ENCODE data around the gene USE1.

The USE1 gene

DNA sequence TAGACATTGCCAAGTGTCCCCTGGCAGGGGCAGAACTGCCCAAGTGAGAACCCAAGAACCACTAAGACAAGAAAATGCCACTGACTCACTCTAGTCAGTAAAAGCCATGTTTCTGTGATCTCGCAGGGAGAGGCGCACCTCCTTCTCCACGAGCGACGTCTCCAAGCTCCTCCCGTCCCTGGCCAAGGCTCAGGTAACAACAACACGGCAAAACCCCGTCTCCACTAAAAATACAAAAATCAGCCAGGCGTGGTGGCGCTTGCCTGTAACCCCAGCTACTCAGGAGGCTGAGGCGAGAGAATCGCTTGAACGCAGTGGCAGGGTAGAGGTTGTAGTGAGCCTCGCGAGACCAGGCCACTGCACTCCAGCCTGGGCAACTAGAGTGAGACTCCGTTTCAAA is 17.5 kb upstream of the USE1 start:
- H3F3A ChIP-seq (ENCODE audit: insufficient read depth, low read length), result no peaks in the 10 kb centered on the region
- no peak overlapping the region for H3K4me2 ChIP-seq (ENCODE audit: low read length)
- no peak overlapping the region for H2AFZ ChIP-seq (ENCODE audit: low read length)
- H3K9me2 ChIP-seq (ENCODE audit: low read depth, low read length), result no peaks in the 10 kb centered on the region
- H3K36me3 ChIP-seq (ENCODE audit: insufficient read depth, low read length), result peaks cover 85% of the 10 kb centered on the region
- no peaks in the 10 kb centered on the region for H4K20me1 ChIP-seq (ENCODE audit: insufficient read depth, low read length)
- H3K4me3 ChIP-seq (ENCODE audit: low read depth, low read length, poor library complexity, severe bottlenecking), result no peak overlapping the region
- TF ChIP-seq CTCF (IDR thresholded peaks at IDR 0.05; ENCODE audit: low read length) (no peak), EZH2 (IDR thresholded peaks at IDR 0.05; ENCODE audit: borderline replicate concordance, low read length) (no peak)
- no peaks in the 10 kb centered on the region for H3K27me3 ChIP-seq (ENCODE audit: insufficient read depth, low read length)
- no peaks in the 10 kb centered on the region for H3K79me2 ChIP-seq (ENCODE audit: insufficient read depth, low read length)
- H3K9me3 ChIP-seq (ENCODE audit: low read length), result no peaks in the 10 kb centered on the region
- H3K27ac ChIP-seq (ENCODE audit: low read depth, low read length, poor library complexity, severe bottlenecking), result no peak overlapping the region
- no peaks in the 10 kb centered on the region for H3K4me1 ChIP-seq (ENCODE audit: insufficient read depth, low read length, severe bottlenecking)
- H3K9ac ChIP-seq (ENCODE audit: low read length), result no peak overlapping the region

GRCh38 chr19:17200408-17201079 is 14.6 kb upstream of the USE1 start:
- Histone ChIP-seq H3K9me2 (ENCODE audit: low read depth, low read length) (no peaks in the 10 kb centered on the region), H3K36me3 (ENCODE audit: insufficient read depth, low read length) (peaks cover 79% of the 10 kb centered on the region), H3K4me1 (ENCODE audit: insufficient read depth, low read length, severe bottlenecking) (no peaks in the 10 kb centered on the region), H3K9ac (ENCODE audit: low read length) (no peak overlapping the region), H3K4me3 (ENCODE audit: low read depth, low read length, poor library complexity, severe bottlenecking) (no peak overlapping the region), H3K27ac (ENCODE audit: low read depth, low read length, poor library complexity, severe bottlenecking) (no peak overlapping the region), H3K79me2 (ENCODE audit: insufficient read depth, low read length) (no peaks in the 10 kb centered on the region), H3F3A (ENCODE audit: insufficient read depth, low read length) (no peaks in the 10 kb centered on the region), H3K4me2 (ENCODE audit: low read length) (no peak overlapping the region), H4K20me1 (ENCODE audit: insufficient read depth, low read length) (no peaks in the 10 kb centered on the region), H3K9me3 (ENCODE audit: low read length) (no peaks in the 10 kb centered on the region), H3K27me3 (ENCODE audit: insufficient read depth, low read length) (no peaks in the 10 kb centered on the region), H2AFZ (ENCODE audit: low read length) (no peak overlapping the region)
- TF ChIP-seq CTCF (IDR thresholded peaks at IDR 0.05; ENCODE audit: low read length) (no peak), EZH2 (IDR thresholded peaks at IDR 0.05; ENCODE audit: borderline replicate concordance, low read length) (no peak)

DNA sequence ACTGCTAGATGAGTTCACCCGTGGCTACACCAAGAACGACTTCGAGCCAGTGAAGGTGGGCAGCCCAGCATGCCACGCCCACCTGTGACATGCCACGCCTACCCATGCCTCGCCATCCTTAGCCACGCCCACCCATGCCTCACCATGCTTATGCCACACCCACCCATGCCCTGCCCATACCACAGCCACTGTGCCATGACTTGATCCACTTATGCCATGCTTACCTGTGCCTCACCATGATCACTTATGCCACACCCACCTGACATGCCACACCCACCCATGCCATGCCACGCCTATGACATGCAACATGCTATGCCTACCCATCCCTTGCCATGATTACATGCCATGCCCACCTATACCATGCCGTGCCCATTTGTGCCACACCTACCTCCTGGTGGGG is 12.9 kb upstream of the USE1 start:
- H4K20me1 ChIP-seq (ENCODE audit: insufficient read depth, low read length), result no peaks in the 10 kb centered on the region
- H3K4me2 ChIP-seq (ENCODE audit: low read length), result no peak overlapping the region
- no peaks in the 10 kb centered on the region for H3F3A ChIP-seq (ENCODE audit: insufficient read depth, low read length)
- H3K27ac ChIP-seq (ENCODE audit: low read depth, low read length, poor library complexity, severe bottlenecking), result no peak overlapping the region
- H3K36me3 ChIP-seq (ENCODE audit: insufficient read depth, low read length), result peaks cover 86% of the 10 kb centered on the region
- H3K9me2 ChIP-seq (ENCODE audit: low read depth, low read length), result no peaks in the 10 kb centered on the region
- H3K9me3 ChIP-seq (ENCODE audit: low read length), result no peaks in the 10 kb centered on the region
- H2AFZ ChIP-seq (ENCODE audit: low read length), result no peak overlapping the region
- H3K4me3 ChIP-seq (ENCODE audit: low read depth, low read length, poor library complexity, severe bottlenecking), result no peak overlapping the region
- no peak overlapping the region for H3K9ac ChIP-seq (ENCODE audit: low read length)
- no peaks in the 10 kb centered on the region for H3K4me1 ChIP-seq (ENCODE audit: insufficient read depth, low read length, severe bottlenecking)
- H3K79me2 ChIP-seq (ENCODE audit: insufficient read depth, low read length), result no peaks in the 10 kb centered on the region
- H3K27me3 ChIP-seq (ENCODE audit: insufficient read depth, low read length), result no peaks in the 10 kb centered on the region
- TF ChIP-seq EZH2 (IDR thresholded peaks at IDR 0.05; ENCODE audit: borderline replicate concordance, low read length), result no peak
- no peak for TF ChIP-seq CTCF (IDR thresholded peaks at IDR 0.05; ENCODE audit: low read length)
